Stimulated activated CD4-positive, alpha-beta T cell treated with anti-CD3 and anti-CD28 coated beads, TNF-alpha, amount 100 ng/mL, for 48 hours (primary cell): ENCODE results near the gene MRPS15.
"Not testable (repeated sequence)": the region's sequence is repeated elsewhere in the genome, so short reads cannot be mapped to it uniquely, and the experiment has no call there.

Source experiments
- DNase-seq, 3 donors: peaks; one replicate each; pipeline ENCODE4 v3.0.0-alpha.2; 2020; ENCODE audit warnings: low read depth in 3 of 3

The MRPS15 gene

DNA sequence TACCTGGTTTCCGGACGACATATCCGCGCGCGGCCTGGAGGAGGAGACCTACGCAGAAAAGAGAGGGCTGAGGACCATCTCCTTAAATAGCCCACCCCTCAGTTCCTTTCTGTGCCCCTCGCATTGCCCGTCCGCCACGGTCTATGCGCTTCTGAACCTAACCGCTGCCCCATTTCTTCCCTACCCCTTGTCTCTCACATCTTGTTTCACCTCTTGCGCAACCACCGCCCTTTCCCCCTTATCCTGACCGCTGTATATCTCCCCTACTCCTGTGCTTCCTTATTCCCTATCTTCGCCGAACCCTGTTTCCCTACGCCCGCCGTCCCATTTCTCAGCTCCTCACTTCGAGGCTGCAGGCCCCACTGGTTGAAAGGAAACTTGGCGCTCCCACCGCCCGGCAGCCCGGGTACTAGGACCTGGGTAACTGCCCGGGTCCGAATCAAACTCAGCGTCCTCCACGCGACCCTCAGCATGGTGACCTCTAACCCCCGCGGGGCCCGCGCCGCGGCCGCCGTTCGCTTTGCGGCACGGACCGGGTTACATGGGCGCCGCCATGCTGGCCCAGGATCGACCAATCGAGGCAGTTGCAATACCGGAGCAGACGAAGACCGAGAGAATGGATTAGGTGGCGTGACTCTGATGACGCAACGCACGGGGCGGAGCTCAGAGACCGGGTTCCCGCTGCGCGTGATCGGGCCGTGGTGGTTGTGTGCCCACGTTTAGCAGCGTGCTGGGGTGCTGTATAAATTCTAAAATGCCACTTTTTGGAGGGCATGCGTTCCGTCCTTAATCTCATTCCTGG is at the start of gene MRPS15:
Gene MRPS15 (minus strand): TSS at position 582 of the 802 bp plus-strand sequence. CDS start 109 bp downstream, at position 473.
- DNase-seq, result peak; percentile 89 to 96 (median 92)

DNA sequence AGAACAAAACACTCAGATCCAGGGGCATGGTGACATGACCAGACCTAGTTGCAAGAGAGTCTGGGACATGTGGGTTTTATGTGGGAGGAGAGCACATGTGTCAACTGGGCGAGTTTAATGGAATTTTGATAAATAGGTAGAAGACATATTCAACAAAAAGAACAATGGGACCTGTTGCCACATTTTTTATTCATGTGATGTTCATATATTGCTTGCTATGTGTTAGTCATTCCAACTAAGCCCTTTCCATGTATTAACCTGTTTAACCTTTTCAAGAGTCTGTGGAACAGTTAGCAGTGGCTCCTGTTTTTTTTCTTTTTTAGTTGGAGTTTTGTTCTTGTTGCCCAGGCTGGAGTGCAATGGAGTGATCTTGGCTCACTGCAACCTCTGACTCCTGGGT is 48.7 kb upstream of the MRPS15 start:
- no peak for DNase-seq

DNA sequence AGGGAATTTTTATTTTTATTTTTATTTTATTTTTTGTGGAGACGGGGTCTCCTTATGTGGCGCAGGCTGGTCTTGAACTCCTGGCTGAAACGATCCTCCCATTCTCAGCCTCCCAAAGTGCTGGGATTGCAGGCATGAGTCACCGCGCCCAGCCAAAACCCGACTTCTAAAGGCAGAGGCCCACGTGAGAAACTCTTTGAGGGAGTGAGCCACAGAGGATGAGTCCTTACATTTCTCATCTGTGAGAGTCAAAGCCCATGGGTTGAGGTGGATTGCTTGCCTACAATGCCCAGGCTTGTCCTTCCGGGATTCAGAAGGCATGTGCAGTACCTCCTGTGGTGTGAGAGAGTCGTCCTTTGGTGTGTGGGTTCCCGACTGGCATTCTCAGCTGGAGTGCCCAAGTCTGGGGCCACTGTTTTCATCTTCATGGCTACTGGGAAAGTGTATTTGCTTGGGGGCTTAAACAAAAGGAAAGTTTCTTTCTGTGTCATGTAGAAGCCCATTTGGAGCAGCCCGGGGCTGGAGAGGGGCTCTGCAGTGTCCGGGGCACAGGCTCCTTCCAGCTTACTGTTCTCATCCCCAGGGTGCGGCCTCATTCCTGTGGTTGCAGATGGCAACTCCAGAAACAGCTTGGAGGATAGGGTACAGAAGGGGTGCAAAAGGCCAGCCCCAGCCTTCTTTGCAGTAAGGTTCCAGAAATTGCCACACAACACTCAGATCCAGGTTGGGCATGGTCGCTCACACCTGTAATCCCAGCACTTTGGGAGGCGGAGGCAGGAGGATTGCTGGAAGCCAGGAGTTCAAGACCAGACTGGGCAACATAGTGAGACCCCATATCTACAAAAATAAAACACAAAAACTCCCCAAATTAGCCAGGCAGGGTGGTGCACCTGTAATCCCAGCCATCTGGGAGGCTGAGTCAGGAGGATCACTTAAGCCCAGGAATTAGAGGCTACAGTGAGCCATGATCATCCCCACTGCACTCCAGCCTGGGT is 47.9 kb upstream of the MRPS15 start:
- DNase-seq, result no peak

DNA sequence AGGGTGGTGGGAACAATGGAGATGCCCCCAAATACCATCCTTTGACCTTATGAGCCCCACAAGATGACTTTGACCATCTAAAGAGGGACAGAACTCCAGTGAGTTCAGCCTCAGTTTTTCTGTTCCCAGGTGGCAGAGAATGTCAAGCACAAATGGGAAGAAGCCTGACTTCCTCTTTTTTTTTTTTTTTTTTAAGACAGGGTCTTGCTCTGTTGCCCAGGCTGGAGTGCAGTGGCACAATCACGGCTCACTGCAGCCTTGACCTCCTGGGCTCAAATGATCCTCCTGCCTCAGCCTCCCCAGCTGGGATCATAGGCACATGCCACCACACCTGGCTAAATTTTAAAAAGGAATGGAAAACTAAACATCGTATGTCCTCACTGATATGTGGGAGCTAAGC is 47.0 kb upstream of the MRPS15 start:
- DNase-seq, result not testable (repeated sequence)

DNA sequence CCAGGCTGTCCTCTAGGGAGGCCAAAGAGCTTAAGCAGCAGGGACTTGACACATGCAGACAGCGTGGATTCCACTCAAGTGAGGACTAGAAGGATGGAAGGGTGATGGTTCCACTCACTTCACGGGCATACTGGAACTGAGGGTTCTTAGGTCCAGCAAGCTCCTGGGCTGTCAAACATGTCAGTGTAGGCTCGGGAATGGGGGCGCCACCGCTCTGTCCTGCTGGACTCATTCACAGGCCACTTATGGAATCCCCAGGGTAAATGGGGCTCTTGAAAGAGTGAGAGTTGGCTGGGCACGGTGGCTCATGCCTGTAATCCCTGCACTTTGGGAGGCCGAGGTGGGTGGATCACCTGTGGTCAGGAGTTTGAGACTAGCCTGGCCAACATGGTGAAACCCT is 46.2 kb upstream of the MRPS15 start:
- DNase-seq, result no peak

DNA sequence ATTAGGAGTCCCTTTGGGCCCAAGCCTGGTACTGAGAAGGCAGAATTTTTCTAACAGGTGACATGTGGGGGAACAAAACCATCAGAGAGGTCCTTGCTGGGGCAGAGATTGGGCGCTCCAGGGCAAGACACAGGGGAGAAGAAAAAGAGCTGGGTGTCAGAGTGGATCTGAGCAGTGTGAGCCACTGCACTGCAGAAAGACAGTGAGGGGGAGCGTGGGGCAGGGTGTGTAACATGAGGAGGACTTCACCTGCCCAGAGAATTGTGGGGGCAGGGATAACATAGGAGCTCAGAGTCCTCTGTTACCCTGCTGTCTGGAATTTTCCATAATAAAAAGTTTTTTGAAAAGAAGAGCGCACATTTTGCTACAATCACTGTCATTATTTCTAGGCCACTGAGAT is 44.1 kb upstream of the MRPS15 start:
- no peak for DNase-seq

DNA sequence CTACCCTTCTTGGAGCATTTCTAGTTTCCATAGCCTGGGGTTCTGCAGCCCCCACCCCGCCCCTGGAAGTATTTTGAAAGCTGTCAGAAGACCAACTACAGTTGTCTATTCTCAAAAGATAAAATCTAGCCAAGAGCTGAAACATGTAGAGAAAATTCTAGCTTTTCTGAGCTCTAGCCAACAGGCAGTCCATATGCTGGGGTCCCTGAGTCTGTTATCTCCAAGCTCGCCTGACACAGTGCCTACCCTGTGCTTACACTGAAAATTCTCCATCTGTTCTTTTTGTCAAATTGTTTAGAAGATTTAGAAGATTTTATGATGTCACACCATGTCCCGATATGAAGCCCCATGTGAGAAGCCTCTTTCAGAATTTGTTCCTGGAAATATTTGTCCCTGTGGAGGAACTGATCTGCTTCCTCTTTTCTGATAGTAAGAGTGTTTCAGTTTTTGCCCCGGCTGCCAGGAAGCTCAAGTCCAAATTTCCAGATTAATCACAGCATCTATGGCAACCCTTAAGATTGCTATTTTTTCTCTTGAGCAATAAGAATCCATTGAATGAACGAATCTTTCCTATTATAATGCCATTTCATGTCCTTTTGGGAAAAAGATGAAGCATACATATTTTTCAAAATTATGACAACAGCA is 42.2 kb upstream of the MRPS15 start:
- DNase-seq, result no peak

DNA sequence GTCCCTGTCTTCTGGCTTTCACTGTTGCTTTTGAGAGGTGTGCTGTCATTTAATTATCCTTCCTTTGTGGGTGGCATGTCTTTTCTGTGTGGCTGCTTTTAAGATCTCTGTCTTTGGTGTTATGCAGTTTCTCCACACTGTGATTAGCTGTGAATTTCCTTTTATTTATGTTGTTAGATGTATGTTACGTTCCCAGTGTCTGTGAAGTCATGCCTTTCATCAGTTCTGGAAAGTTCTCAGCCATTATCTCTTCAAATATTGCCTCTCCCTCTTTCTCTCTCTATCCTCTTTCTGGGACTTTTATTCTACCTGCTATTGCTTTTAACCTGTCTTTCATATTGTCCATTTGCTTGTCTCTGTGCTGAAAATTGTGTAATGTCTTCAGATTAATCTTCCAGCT is 39.5 kb upstream of the MRPS15 start:
- no peak for DNase-seq

DNA sequence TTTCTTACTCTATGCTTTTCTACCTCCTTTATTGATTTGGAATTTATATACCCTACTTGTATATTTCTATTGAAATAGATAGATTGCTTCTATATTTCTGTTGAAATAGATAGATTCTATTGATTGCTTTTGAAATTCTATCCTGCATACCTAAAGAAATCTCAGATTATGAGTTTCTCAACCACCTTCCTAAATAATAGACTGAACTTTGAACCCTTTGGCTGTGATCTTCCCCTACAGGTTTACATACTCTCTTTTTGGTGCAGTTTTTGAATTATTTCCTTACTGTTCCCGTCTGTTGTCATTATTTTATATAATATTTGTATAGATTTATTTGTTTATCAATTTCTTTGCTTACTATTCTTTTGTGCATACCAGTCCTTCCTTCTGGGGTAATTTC is 39.0 kb upstream of the MRPS15 start:
- DNase-seq, result no peak

DNA sequence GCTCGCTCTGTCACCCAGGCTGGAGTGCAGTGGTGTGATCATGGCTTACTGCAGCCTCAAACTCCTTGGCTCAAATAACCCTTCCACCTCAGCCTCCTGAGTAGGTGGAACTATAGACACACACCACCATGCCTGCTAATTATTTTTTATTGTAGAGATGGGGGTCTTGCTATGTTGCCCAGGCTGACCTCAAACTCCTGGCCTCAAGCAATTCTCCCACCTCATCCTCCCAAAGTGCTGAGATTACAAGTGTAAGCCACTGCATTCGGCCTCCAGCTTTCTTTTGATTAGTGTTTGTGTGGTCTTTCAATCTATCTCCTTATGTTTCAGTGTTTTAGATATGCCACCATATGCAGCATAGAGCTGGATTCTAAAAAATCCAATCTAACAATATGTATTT is 38.4 kb upstream of the MRPS15 start:
- no peak for DNase-seq

DNA sequence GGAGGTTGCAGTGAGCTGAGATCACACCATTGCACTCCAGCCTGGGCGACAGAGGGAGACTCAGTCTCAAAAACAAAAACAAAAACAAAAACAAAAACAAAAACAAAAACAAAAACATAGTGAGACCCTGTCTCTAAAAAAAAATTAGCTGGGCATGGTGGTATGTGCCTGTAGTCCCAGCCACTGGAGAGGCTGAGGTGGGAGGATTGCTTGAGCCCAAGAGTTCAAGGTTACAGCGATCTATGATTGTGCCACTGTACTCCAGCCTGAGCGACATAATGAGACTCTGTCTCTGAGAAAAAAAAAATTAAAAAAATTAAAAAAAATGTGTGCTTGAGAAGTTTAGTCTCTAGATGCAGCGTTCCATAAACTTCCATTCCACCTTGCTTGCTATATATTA is 37.7 kb upstream of the MRPS15 start:
- DNase-seq, result not testable (repeated sequence)

DNA sequence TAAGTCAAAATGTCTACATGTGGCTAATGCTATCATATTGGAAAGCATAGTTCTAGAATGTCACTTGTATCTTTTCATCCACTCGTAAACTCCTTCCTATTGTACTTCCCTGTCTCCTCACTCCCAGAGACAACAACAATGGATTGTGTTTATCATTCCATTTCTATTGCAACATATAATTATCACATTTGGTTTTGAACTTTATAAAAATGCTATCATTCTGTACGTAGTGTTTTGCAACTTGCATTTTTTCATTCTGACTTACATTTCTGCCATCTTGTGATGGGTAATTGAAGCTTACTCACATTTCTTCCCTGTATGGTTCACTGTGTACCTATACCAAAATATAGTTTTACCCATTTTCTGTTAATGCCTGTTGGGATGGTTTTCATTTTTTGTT is 33.0 kb upstream of the MRPS15 start:
- no peak for DNase-seq

DNA sequence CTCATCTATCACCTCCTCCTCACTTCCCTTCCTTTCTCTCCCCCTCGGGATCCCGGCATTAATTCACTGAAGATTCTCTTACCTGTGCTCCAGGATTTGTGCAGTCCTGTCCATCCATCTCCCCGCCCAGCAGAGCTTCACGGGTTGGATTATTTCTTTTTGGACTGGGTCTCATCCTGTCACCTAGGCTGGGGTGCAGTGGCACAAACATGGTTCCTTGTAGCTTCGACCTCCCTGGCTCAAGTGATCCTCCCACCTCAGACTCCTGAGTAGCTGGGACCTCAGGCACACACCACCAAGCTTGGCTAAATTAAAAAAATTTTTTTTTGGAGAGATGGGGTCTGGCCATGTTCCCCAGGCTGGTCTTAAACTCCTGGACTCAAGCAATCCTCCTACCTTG is 30.8 kb upstream of the MRPS15 start:
- no peak for DNase-seq

DNA sequence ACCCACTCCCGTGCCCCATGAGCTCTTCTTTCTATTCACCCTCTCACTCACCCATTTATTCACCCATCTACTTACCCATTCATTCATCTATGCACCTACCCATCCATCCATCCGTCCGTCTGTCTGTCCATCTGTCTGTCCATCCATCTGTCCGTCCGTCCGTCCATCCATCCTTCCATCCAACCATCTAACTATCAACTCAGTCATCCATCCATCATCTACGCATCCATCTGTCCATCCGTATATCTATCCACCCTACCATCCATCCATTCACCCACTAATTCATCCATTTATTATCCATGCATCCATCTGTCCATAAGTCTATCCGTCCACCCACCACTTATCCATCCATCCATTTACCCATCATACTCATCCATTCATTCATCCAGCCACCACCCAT is 29.3 kb upstream of the MRPS15 start:
- no peak for DNase-seq

DNA sequence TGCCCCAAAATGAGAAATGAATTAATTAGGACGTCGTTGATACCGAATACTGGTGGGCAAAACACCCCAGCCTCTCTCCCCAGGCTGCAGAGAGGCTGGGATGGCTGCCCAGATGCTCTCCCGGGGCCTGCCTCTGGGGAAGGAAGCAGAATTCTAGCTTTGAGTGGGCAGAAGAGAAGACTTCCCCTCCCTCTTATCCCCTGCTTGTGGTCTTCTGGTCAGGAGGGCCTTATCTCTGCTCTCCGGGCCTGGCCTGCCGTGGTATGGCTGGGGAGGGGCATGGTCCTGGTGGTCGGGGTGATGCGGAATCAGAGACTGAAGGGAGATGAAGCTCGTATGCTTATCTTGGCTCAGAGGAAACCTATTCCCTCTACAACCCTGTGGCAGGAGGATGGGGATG is 28.3 kb upstream of the MRPS15 start:
- DNase-seq, result no peak

DNA sequence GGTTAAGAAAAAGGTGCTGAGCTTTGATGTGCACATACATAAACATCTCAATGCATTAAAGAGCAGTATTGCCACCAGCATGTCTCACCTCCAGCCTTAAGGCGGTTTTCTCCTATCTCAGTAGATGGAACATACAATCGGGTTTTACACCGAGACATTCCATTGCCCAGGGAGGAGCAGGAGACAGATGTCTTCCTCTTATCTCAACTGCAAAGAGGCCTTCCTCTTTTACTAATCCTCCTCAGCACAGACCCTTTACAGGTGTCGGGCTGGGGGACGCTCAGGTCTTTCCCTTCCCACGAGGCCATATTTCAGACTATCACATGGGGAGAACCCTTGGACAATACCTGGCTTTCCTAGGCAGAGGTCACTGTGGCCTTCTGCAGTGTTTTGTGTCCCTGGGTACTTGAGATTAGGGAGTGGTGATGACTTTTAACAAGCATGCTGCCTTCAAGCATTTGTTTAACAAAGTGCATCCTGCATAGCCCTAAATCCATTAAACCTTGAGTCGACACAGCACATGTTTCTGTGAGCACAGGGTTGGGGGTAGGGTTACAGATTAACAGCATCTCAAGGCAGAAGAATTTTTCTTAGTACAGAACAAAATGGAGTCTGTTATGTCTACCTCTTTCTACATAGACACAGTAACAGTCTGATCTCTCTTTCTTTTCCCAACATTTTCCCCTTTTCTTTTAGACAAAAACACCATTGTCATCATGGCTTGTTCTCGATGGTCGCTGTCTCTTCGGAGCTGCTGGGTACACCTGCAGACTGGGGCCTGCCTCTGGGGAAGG is 25.3 kb upstream of the MRPS15 start:
- not testable (repeated sequence) for DNase-seq

DNA sequence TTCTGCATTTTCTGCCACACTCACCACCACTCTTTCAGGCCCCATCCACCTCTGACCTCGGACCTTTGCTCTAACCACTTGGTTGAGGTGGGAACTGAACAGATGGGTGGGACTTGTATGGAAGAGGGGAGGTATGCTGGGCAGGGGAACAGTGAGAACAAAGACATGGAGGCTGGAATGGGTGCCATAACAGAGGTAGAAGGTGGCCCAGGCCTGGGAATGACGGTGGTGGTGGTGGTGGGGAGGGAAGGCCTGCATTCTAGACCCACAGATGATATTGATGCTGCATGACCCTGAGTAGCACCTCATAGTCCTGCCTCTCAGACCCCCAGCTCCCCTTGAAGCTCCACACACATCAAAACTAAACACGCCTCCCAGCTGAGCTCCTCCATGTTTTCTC is 23.7 kb upstream of the MRPS15 start:
- DNase-seq, result no peak

DNA sequence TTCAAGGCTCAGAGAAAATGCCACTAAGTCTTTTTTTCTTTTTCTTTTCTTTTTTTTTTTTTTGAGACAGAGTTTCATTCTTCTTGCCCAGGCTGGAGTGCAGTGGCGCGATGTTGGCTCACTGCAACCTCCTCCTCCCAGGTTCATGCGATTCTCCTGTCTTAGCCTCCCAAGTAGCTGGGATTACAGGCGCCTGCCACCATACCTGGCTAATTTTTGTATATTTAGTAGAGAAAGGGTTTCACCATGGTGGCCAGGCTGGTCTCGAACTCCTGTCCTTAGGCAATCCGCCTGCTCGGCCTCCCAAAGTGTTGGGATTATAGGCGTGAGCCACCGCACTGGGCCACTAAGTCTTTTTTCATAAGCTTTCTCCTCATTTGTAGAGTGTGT is 23.1 kb upstream of the MRPS15 start:
- not testable (repeated sequence) for DNase-seq

DNA sequence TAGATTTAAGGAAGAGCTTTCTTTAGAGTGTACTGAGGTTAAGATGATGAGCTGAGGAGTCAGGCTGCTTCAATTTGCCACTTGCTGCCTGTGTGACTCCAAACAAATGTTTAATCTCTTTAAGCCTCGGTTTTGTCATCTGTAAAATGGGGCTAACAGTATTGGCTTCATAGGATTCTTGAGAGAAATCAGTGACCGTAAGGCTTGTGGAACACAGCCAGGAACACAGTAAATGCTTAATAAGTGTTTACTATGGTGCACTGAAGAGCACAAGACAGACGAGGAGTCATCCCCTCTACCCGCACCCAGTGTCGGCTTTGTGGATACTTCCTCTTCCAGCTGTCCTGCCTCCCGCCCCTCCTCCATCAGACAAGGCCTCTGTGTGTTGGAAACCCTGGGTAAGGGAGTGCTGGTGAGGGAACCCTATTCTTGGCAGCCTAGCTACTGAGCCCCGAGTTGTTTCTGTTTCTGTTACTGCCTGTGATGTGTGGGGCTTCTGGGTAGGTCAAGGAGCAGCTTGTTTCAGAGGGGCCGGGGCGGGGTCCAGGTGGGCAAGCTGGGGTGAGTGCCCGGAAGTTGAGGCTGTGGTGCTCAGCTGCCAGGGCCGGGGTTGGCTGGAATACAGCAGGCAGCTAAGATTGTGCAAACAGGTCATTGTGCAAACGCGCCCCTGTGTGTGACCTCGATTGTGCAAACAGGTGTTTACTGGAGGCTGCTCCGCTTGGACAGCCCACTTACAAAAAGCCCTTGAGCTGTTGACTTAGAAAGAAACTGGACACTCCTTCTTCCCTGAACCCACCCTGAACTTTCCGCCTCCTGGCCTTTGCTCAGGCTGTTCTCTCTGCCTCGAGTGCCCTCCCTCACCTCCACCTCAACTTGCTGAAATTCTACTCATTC is 22.5 kb upstream of the MRPS15 start:
- no peak for DNase-seq

DNA sequence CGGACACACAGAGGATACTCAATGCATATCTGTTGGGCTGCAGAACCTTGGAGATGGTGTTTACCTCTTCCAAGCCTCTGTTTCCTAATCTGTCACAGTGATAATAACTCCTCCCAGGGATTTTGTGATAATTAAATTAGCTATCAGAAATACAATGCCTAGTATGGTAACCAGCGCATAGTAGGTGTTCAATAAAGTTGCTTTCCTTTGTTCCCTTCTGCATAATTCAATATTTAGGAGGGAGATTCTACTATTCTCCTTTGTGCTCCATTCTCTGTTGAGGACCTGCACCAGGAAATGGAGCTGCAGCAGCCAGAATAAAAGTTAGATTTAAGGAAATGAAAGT is 21.9 kb upstream of the MRPS15 start:
- no peak for DNase-seq

DNA sequence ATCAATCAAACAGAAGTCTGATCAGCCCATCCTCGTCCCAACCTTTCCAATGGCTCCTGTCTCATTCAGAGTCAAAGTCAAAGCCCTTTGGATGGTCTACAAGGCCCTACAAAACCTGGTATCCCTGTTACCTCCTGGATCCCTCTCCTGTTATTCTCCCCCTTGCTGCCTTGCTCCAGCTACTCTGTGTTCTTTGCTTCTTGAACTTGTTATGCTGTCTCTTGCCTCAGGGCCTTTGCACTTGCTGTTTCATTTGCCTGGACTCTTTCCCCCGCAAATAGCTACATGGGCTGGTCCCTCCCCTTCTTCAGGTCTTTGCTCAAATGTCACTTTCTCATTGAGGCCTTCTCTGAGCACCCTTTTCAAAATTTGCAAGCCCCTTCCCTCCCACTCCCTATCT is 19.9 kb upstream of the MRPS15 start:
- DNase-seq, result no peak
